ENCODE data around the gene LGI1.

GRCh38 chr10:93767724-93768399, 10.1 kb downstream of the LGI1 start:
- no peak for TF ChIP-seq EZH2phosphoT487 (IDR thresholded peaks at IDR 0.05; ENCODE audit: low read depth, severe bottlenecking, unreplicated experiment)
- TF ChIP-seq, protein P1, sequence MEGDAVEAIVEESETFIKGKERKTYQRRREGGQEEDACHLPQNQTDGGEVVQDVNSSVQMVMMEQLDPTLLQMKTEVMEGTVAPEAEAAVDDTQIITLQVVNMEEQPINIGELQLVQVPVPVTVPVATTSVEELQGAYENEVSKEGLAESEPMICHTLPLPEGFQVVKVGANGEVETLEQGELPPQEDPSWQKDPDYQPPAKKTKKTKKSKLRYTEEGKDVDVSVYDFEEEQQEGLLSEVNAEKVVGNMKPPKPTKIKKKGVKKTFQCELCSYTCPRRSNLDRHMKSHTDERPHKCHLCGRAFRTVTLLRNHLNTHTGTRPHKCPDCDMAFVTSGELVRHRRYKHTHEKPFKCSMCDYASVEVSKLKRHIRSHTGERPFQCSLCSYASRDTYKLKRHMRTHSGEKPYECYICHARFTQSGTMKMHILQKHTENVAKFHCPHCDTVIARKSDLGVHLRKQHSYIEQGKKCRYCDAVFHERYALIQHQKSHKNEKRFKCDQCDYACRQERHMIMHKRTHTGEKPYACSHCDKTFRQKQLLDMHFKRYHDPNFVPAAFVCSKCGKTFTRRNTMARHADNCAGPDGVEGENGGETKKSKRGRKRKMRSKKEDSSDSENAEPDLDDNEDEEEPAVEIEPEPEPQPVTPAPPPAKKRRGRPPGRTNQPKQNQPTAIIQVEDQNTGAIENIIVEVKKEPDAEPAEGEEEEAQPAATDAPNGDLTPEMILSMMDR (IDR thresholded peaks at IDR 0.05; ENCODE audit: poor library complexity), result no peak
